Muscle of arm (tissue), 12 donors: Measurements from ENCODE around the gene ATPAF2. TPM values are rescaled to one million over a fixed set of nuclear protein-coding genes. Genes with fewer than 3 reads are reported as not detected.

Source experiments
- DNase-seq: peaks from one replicate; pipeline ENCODE4 v3.0.0-alpha.2; 2013
- polyA plus RNA-seq, 12 donors: library from polyadenylated mRNA; unstranded; fragments of 120-200 nt; gene quantifications; one replicate each; pipeline ENCODE4 v1.2.1, GENCODE V29; 2013; ENCODE audit not compliant: insufficient read length in 12 of 12

Gene ATPAF2
- polyA plus RNA-seq, 12 donors = 11.0 to 28.0 (median 14.4) TPM; not detected in 1

GRCh38 chr17:17987187-17987896 is 51.6 kb downstream of the ATPAF2 start:
- DNase-seq = no peak

- no peak for DNase-seq
Observed at GRCh38 chr17:17985555-17985954, 53.4 kb downstream of the ATPAF2 start.

- DNase-seq = no peak
Observed at GRCh38 chr17:17985153-17985552, 53.8 kb downstream of the ATPAF2 start.

GRCh38 chr17:17983776-17984175 is 55.2 kb downstream of the ATPAF2 start:
- no peak for DNase-seq

GRCh38 chr17:17983376-17983775 is 55.6 kb downstream of the ATPAF2 start:
- DNase-seq = no peak

- DNase-seq = no peak
Observed at GRCh38 chr17:17982801-17983200, 56.2 kb downstream of the ATPAF2 start.

GRCh38 chr17:17981330-17981729 is 57.6 kb downstream of the ATPAF2 start:
- DNase-seq = no peak

- DNase-seq = no peak
Observed at GRCh38 chr17:17979778-17980177, 59.2 kb downstream of the ATPAF2 start.

- DNase-seq = no peak
Observed at GRCh38 chr17:17978481-17979424, 60.2 kb downstream of the ATPAF2 start.

- DNase-seq = no peak
Observed at GRCh38 chr17:17976931-17977570, 61.9 kb downstream of the ATPAF2 start.

GRCh38 chr17:17975436-17975835 is 63.5 kb downstream of the ATPAF2 start:
- no peak for DNase-seq

GRCh38 chr17:17972952-17973254 is 66.1 kb downstream of the ATPAF2 start:
- DNase-seq = no peak

- DNase-seq = peak; percentile 100
Observed at GRCh38 chr17:17972126-17972951, 66.6 kb downstream of the ATPAF2 start, which contains the start of the genes DRC3 and TOM1L2. Gene DRC3, plus strand, starts transcription at chr17:17972862. Its CDS starts 4,737 bp downstream, at chr17:17977599. Gene TOM1L2, minus strand, starts transcription at chr17:17972400. Its CDS starts 87 bp downstream, at chr17:17972313.

GRCh38 chr17:17971431-17972125 is 67.4 kb downstream of the ATPAF2 start:
- DNase-seq = peak; percentile 18

GRCh38 chr17:17970699-17971430 is 68.1 kb downstream of the ATPAF2 start:
- no peak for DNase-seq

Other genes with a start within 250 kb of the ATPAF2 start
- 10 to 100 TPM in 11 of 12 donors, not detected in 1; 24.4 to 71.9 (median 29.6) TPM for gene SREBF1, start 202.2 kb downstream of the ATPAF2 start, polyA plus RNA-seq
- gene TOM1L2, start 66.8 kb downstream of the ATPAF2 start, polyA plus RNA-seq = 10 to 100 TPM in 11 of 12 donors, not detected in 1; 24.6 to 54.9 (median 38.8) TPM
- gene DRC3, start 66.3 kb downstream of the ATPAF2 start, polyA plus RNA-seq = 1 to 10 TPM in 11 of 12 donors, not detected in 1; 3.4 to 9.0 (median 6.0) TPM
- gene GID4, start 240 bp upstream of the ATPAF2 start, polyA plus RNA-seq = 10 to 100 TPM in 11 of 12 donors, not detected in 1; 10.4 to 14.1 (median 12.8) TPM
- 10 to 100 TPM in 11 of 12 donors, not detected in 1; 19.5 to 29.4 (median 23.3) TPM for gene DRG2, start 48.8 kb upstream of the ATPAF2 start, polyA plus RNA-seq
- 1 to 10 TPM in 6 of 12 donors, under 1 TPM in 4, not detected in 2; 0.53 to 2.0 (median 1.2) TPM for gene MYO15A, start 69.6 kb upstream of the ATPAF2 start, polyA plus RNA-seq
- gene ALKBH5, start 144.7 kb upstream of the ATPAF2 start, polyA plus RNA-seq = 10 to 100 TPM in 11 of 12 donors, not detected in 1; 50.4 to 83.7 (median 67.2) TPM
- gene LLGL1, start 186.5 kb upstream of the ATPAF2 start, polyA plus RNA-seq = 10 to 100 TPM in 11 of 12 donors, not detected in 1; 15.3 to 30.4 (median 23.6) TPM
- gene FLII, start 219.6 kb upstream of the ATPAF2 start, polyA plus RNA-seq = 100 to 1,000 TPM in 11 of 12 donors, not detected in 1; 135 to 186 (median 151) TPM
- gene MIEF2, start 221.5 kb upstream of the ATPAF2 start, polyA plus RNA-seq = 10 to 100 TPM in 8 of 12 donors, 1 to 10 TPM in 3, not detected in 1; 8.2 to 14.5 (median 10.7) TPM